Activated T-cell treated with anti-CD3 and anti-CD28 coated beads for 4 hours (primary cell): ENCODE measurements around the gene SPATA6L.
A peak's percentile ranks its signal among the peaks of the same experiment; 100 is the strongest.

Source experiments
- DNase-seq: peaks from one replicate; pipeline ENCODE4 v3.0.0-alpha.2; 2020

Gene SPATA6L

GRCh38 chr9:4666042-4666699 lies at the start of gene SPATA6L:
TSS of gene SPATA6L (minus strand) at chr9:4666480. CDS start at chr9:4666250, 230 bp downstream.
- DNase-seq = peak; percentile 13

- DNase-seq = no peak
Measured at GRCh38 chr9:4714266-4715016, 48.2 kb upstream of the SPATA6L start.

- DNase-seq = no peak
Measured at GRCh38 chr9:4713849-4714248, 47.6 kb upstream of the SPATA6L start.

- DNase-seq = no peak
Measured at GRCh38 chr9:4709380-4709779, 43.1 kb upstream of the SPATA6L start.

GRCh38 chr9:4706971-4707622 lies 40.8 kb upstream of the SPATA6L start:
- no peak for DNase-seq

GRCh38 chr9:4706021-4706420 lies 39.7 kb upstream of the SPATA6L start:
- no peak for DNase-seq

- no peak for DNase-seq
Measured at GRCh38 chr9:4704129-4704528, 37.8 kb upstream of the SPATA6L start.

- no peak for DNase-seq
Measured at GRCh38 chr9:4701526-4701925, 35.2 kb upstream of the SPATA6L start.

- DNase-seq = no peak
Measured at GRCh38 chr9:4700932-4701331, 34.7 kb upstream of the SPATA6L start.

- DNase-seq = no peak
Measured at GRCh38 chr9:4700091-4700490, 33.8 kb upstream of the SPATA6L start.

- no peak for DNase-seq
Measured at GRCh38 chr9:4691795-4692194, 25.5 kb upstream of the SPATA6L start.

- DNase-seq = no peak
Measured at GRCh38 chr9:4690144-4690543, 23.9 kb upstream of the SPATA6L start.

- no peak for DNase-seq
Measured at GRCh38 chr9:4689687-4690104, 23.4 kb upstream of the SPATA6L start.

- DNase-seq = no peak
Measured at GRCh38 chr9:4689021-4689420, 22.7 kb upstream of the SPATA6L start.

GRCh38 chr9:4686584-4686983 lies 20.3 kb upstream of the SPATA6L start:
- no peak for DNase-seq

GRCh38 chr9:4686112-4686511 lies 19.8 kb upstream of the SPATA6L start:
- no peak for DNase-seq

GRCh38 chr9:4684820-4685219 lies 18.5 kb upstream of the SPATA6L start:
- no peak for DNase-seq

- DNase-seq = no peak
Measured at GRCh38 chr9:4680750-4681149, 14.5 kb upstream of the SPATA6L start.

GRCh38 chr9:4680173-4680525 lies 13.9 kb upstream of the SPATA6L start:
- no peak for DNase-seq

GRCh38 chr9:4679268-4680172 lies 13.2 kb upstream of the SPATA6L start, which contains the start of gene CDC37L1:
TSS of gene CDC37L1 (plus strand) at chr9:4679569. CDS start at chr9:4679768, 199 bp downstream.
- DNase-seq = peak; percentile 99

- peak; percentile 3 for DNase-seq
Measured at GRCh38 chr9:4678679-4679267, 12.5 kb upstream of the SPATA6L start.

- no peak for DNase-seq
Measured at GRCh38 chr9:4677392-4677791, 11.1 kb upstream of the SPATA6L start.
